GM23338 (cell line): Measurements from ENCODE around the gene COL9A3. TPM values are rescaled to one million over a fixed set of nuclear protein-coding genes. Genes with fewer than 3 reads are reported as not detected.

Experiments
- ATAC-seq: fragments of 200-7000 bp; cut with Tn5 transposase; 3 replicates; pipeline ENCODE4 v1.9.1; 2020
- DNase-seq: peaks from one replicate; pipeline ENCODE4 v3.0.0-alpha.2; 2015; ENCODE audit warnings: low spot score
- H2AFZ ChIP-seq: fragments of 200-600 bp; sonication (generic); 2 replicates; pipeline ENCODE4 v1.8.0; 2016; ENCODE audit warnings: antibody characterized with exemption, mild to moderate bottlenecking, moderate library complexity
- H3F3A ChIP-seq: fragments of 200-600 bp; sonication (generic); replicated peaks from 2 replicates; pipeline ENCODE4 v1.8.0; 2017; ENCODE audit warnings: antibody characterized with exemption, mixed run types, low read depth
- H3K27ac ChIP-seq: fragments of 200-600 bp; sonication (generic); 2 replicates; pipeline ENCODE4 v1.6.1; 2016; ENCODE audit warnings: low read depth
- H3K27me3 ChIP-seq: fragments of 200-600 bp; sonication (generic); 2 replicates; pipeline ENCODE4 v1.8.0; 2016; ENCODE audit warnings: mild to moderate bottlenecking, mixed run types, moderate library complexity; ENCODE audit not compliant: insufficient read depth
- H3K36me3 ChIP-seq: fragments of 200-600 bp; sonication (generic); 2 replicates; pipeline ENCODE4 v1.8.0; 2016; ENCODE audit warnings: mild to moderate bottlenecking; ENCODE audit not compliant: insufficient read depth
- H3K4me1 ChIP-seq: fragments of 200-600 bp; sonication (generic); 2 replicates; pipeline ENCODE4 v1.8.0; 2016; ENCODE audit warnings: mild to moderate bottlenecking, moderate library complexity; ENCODE audit not compliant: insufficient read depth
- H3K4me2 ChIP-seq: fragments of 200-600 bp; sonication (generic); 2 replicates; pipeline ENCODE4 v1.7.1; 2017; ENCODE audit warnings: mixed run types
- H3K4me3 ChIP-seq: fragments of 200-600 bp; sonication (generic); 2 replicates; pipeline ENCODE4 v1.6.1; 2016; ENCODE audit warnings: mixed run types
- H3K79me2 ChIP-seq: fragments of 200-600 bp; sonication (generic); replicated peaks from 2 replicates; pipeline ENCODE4 v1.8.0; 2017; ENCODE audit warnings: mild to moderate bottlenecking; ENCODE audit not compliant: insufficient read depth
- H3K9me2 ChIP-seq: fragments of 200-600 bp; sonication (generic); 2 replicates; pipeline ENCODE4 v1.8.0; 2017; ENCODE audit not compliant: insufficient read depth
- H4K20me1 ChIP-seq: fragments of 200-600 bp; sonication (generic); replicated peaks from 2 replicates; pipeline ENCODE4 v1.8.0; 2017; ENCODE audit warnings: mild to moderate bottlenecking; ENCODE audit not compliant: insufficient read depth
- H3K27ac Mint-ChIP-seq: 2 replicates; pipeline ENCODE4 v1.8.0; 2020; ENCODE audit warnings: inconsistent platforms, mild to moderate bottlenecking, moderate library complexity, mixed read lengths
- H3K27me3 Mint-ChIP-seq: 3 replicates; pipeline ENCODE4 v1.8.0; 2022; ENCODE audit warnings: low read depth, mild to moderate bottlenecking, moderate library complexity, mixed read lengths, inconsistent platforms; ENCODE audit not compliant: insufficient read depth, poor library complexity
- H3K36me3 Mint-ChIP-seq: 3 replicates; pipeline ENCODE4 v1.8.0; 2021; ENCODE audit warnings: low read depth, mild to moderate bottlenecking, inconsistent platforms, moderate library complexity, mixed read lengths
- H3K4me1 Mint-ChIP-seq: 3 replicates; pipeline ENCODE4 v1.8.0; 2020; ENCODE audit warnings: mild to moderate bottlenecking, inconsistent platforms, mixed read lengths
- H3K4me3 Mint-ChIP-seq: 3 replicates; pipeline ENCODE4 v1.8.0; 2021; ENCODE audit warnings: moderate library complexity, mild to moderate bottlenecking, inconsistent platforms, mixed read lengths
- H3K9me3 Mint-ChIP-seq: 3 replicates; pipeline ENCODE4 v1.8.0; 2020; ENCODE audit warnings: moderate library complexity, mild to moderate bottlenecking, inconsistent platforms, mixed read lengths
- CREB1 ChIP-seq: fragments of 250-450 bp; sonication (Bioruptor Pico); IDR thresholded peaks from 2 replicates; pipeline ENCODE4 v1.5.0; 2020; ENCODE audit warnings: low read depth, mild to moderate bottlenecking, moderate library complexity
- CTCF ChIP-seq, 2 experiments: fragments of 200-600 bp in 1 of 2; sonication (generic) in 1 of 2; conservative IDR thresholded peaks; 2 replicates each; pipeline versions ENCODE4 v1.5.1 to v1.6.1; 2016 to 2017; ENCODE audit warnings: antibody characterized with exemption in 2 of 2, low read depth in 2 of 2, mild to moderate bottlenecking in 2 of 2, moderate library complexity in 1 of 2
- ETS1 ChIP-seq: IDR thresholded peaks from 2 replicates; pipeline ENCODE4 v1.6.1; 2016; ENCODE audit warnings: antibody characterized with exemption
- EZH2 ChIP-seq: fragments of 200-600 bp; sonication (generic); IDR thresholded peaks from one replicate; pipeline ENCODE4 v1.8.0; 2017; ENCODE audit warnings: antibody characterized with exemption, mild to moderate bottlenecking, low read depth; ENCODE audit not compliant: unreplicated experiment
- EZH2phosphoT487 ChIP-seq: fragments of 200-600 bp; sonication (generic); IDR thresholded peaks from one replicate; pipeline ENCODE4 v1.8.1; 2018; ENCODE audit warnings: antibody characterized with exemption; ENCODE audit not compliant: unreplicated experiment
- JUNB ChIP-seq: IDR thresholded peaks from one replicate; pipeline ENCODE4 v1.6.1; 2016; ENCODE audit warnings: antibody characterized with exemption; ENCODE audit not compliant: unreplicated experiment
- NANOG ChIP-seq: IDR thresholded peaks from 2 replicates; pipeline ENCODE4 v1.6.1; 2016; ENCODE audit warnings: antibody characterized with exemption, borderline replicate concordance
- POLR2AphosphoS5 ChIP-seq: IDR thresholded peaks from 2 replicates; pipeline ENCODE4 v1.6.1; 2016; ENCODE audit warnings: antibody characterized with exemption, low read depth
- REST ChIP-seq: IDR thresholded peaks from one replicate; pipeline ENCODE4 v1.6.1; 2018; ENCODE audit warnings: antibody characterized with exemption; ENCODE audit not compliant: unreplicated experiment
- STAT1 ChIP-seq: IDR thresholded peaks from one replicate; pipeline ENCODE4 v1.6.1; 2016; ENCODE audit warnings: antibody characterized with exemption; ENCODE audit not compliant: unreplicated experiment
- ZNF114 ChIP-seq: fragments of 250-450 bp; sonication (Bioruptor Pico); IDR thresholded peaks from 2 replicates; pipeline ENCODE4 v1.5.0; 2020; ENCODE audit warnings: mild to moderate bottlenecking, moderate library complexity
- ZNF331 ChIP-seq: fragments of 250-450 bp; sonication (Bioruptor Pico); IDR thresholded peaks from 2 replicates; pipeline ENCODE4 v1.5.0; 2020; ENCODE audit warnings: low read depth, mild to moderate bottlenecking, moderate library complexity
- ZNF462 ChIP-seq: fragments of 250-450 bp; sonication (Bioruptor Pico); IDR thresholded peaks from 2 replicates; pipeline ENCODE4 v1.5.0; 2020; ENCODE audit warnings: mild to moderate bottlenecking, moderate library complexity
- polyA plus RNA-seq: library from polyadenylated mRNA; unstranded; fragments of >200 nt; fragmentation: Nextera tagmentation; extraction: Ambion mirVana; gene quantifications from 2 replicates; pipeline ENCODE4 v1.2.1, GENCODE V29; 2016
- total RNA-seq: library from RNA; depleted of rRNA; stranded (reverse); fragments of >200 nt; shearing (Covaris generic); gene quantifications from 2 replicates; pipeline ENCODE4 v1.2.3, GENCODE V29; 2014

Gene COL9A3
- total and polyA plus RNA-seq, 2 experiments from 2014 or later: 74.9 to 113 TPM

- peaks cover 17% of the 10 kb centered on the region for H3K27me3 ChIP-seq
- Mint-ChIP-seq H3K36me3 (peaks cover under 1% of the 10 kb centered on the region; the same call in 2 of the 3 replicates), H3K27me3 (peaks cover 34% of the 10 kb centered on the region), H3K9me3 (no peaks in the 10 kb centered on the region), H3K4me3 (peak overlapping the region; percentile 33; the same call in 1 of the 3 replicates), H3K27ac (no peak overlapping the region), H3K4me1 (peaks cover 10% of the 10 kb centered on the region)
- no peaks in the 10 kb centered on the region for H3K79me2 ChIP-seq
- ATAC-seq (peak; percentile 6), DNase-seq (peak; percentile 64)
- H3K9me2 ChIP-seq: no peaks in the 10 kb centered on the region
- no peaks in the 10 kb centered on the region for H4K20me1 ChIP-seq
- H2AFZ ChIP-seq: no peak overlapping the region
- TF ChIP-seq CTCF (conservative IDR thresholded peaks at IDR 0.05; ENCODE audit: low read depth in 2 of 2): no peak
- no peak for TF ChIP-seq EZH2phosphoT487
- TF ChIP-seq REST: no peak
- TF ChIP-seq NANOG: no peak
- TF ChIP-seq ZNF462: no peak
- TF ChIP-seq STAT1: no peak
- no peak for TF ChIP-seq ZNF331
- TF ChIP-seq ZNF114 (CRISPR knock-in tag): no peak
- TF ChIP-seq CREB1 (CRISPR knock-in tag): no peak
- TF ChIP-seq POLR2AphosphoS5: no peak
- no peak for TF ChIP-seq EZH2
- no peak for TF ChIP-seq ETS1
- TF ChIP-seq JUNB: no peak
- no peaks in the 10 kb centered on the region for H3K36me3 ChIP-seq
- no peak overlapping the region for H3K27ac ChIP-seq
- peaks cover 7% of the 10 kb centered on the region; the same call in 1 of the 2 replicates for H3K4me1 ChIP-seq
- H3K4me2 ChIP-seq: peak overlapping the region; percentile 79; the same call in 1 of the 2 replicates
- H3F3A ChIP-seq: peaks cover 9% of the 10 kb centered on the region; the same call in 1 of the 2 replicates
- H3K4me3 ChIP-seq: no peak overlapping the region
These were observed 23.7 kb upstream of the COL9A3 start for GRCh38 chr20:62792940-62793756.
